Caco-2 (cell line): ENCODE results near the gene ARV1. TPM values are rescaled to one million over a fixed set of nuclear protein-coding genes. Genes with fewer than 3 reads are reported as not detected.

Source experiments
- BruUV-seq: library from RNA; stranded (reverse); fragments of 400-500 nt; replicated peaks from 2 replicates; lab custom pipeline; 2021; lab: Mats Ljungman, UMichigan
- CTCF ChIA-PET: fragments of 300-600 bp; sonication (Branson Sonifier 250); formaldehyde crosslinking; loops from one replicate; lab custom pipeline; 2022; ENCODE audit warnings: antibody characterized with exemption; lab: Charles Lee
- POLR2A ChIA-PET: fragments of 300-600 bp; sonication (Branson Sonifier 250); formaldehyde crosslinking; loops from one replicate; lab custom pipeline; 2022; ENCODE audit warnings: antibody characterized with exemption; lab: Charles Lee
- DNase-seq, 2 experiments: peaks; one replicate each; pipeline versions ENCODE4 v3.0.0 to v3.0.0-alpha.2; 2020 to 2022
- H3K27me3 ChIP-seq: replicated peaks from 2 replicates; pipeline ENCODE4 v1.6.0; 2011; ENCODE audit warnings: low read length; ENCODE audit not compliant: control insufficient read depth, insufficient read depth
- H3K36me3 ChIP-seq: 2 replicates; pipeline ENCODE4 v1.5.1; 2011; ENCODE audit warnings: low read length; ENCODE audit not compliant: control insufficient read depth, insufficient read depth
- H3K4me1 ChIP-seq: fragments of 250-450 bp; sonication (Bioruptor Pico); 2 replicates; pipeline ENCODE4 v1.5.1; 2020; ENCODE audit warnings: mild to moderate bottlenecking
- H3K4me3 ChIP-seq: 2 replicates; pipeline ENCODE4 v1.5.1; 2011; ENCODE audit warnings: low read depth, mild to moderate bottlenecking, control low read depth, low read length
- H3K9me3 ChIP-seq: fragments of 250-450 bp; sonication (Bioruptor Pico); 2 replicates; pipeline ENCODE4 v1.5.1; 2020; ENCODE audit warnings: mild to moderate bottlenecking, moderate library complexity
- H3K27ac Mint-ChIP-seq: one replicate; pipeline ENCODE4 v1.8.0; 2022; ENCODE audit warnings: mixed read lengths; ENCODE audit not compliant: unreplicated experiment
- H3K27me3 Mint-ChIP-seq: one replicate; pipeline ENCODE4 v1.8.0; 2022; ENCODE audit warnings: mixed read lengths; ENCODE audit not compliant: insufficient read depth, unreplicated experiment
- H3K36me3 Mint-ChIP-seq: one replicate; pipeline ENCODE4 v1.8.0; 2022; ENCODE audit warnings: mild to moderate bottlenecking, mixed read lengths; ENCODE audit not compliant: insufficient read depth, unreplicated experiment
- H3K4me1 Mint-ChIP-seq: one replicate; pipeline ENCODE4 v1.8.0; 2022; ENCODE audit warnings: low read depth, mixed read lengths; ENCODE audit not compliant: unreplicated experiment
- H3K4me3 Mint-ChIP-seq: one replicate; pipeline ENCODE4 v1.8.0; 2022; ENCODE audit warnings: mild to moderate bottlenecking, moderate library complexity, mixed read lengths; ENCODE audit not compliant: unreplicated experiment
- H3K9me3 Mint-ChIP-seq: one replicate; pipeline ENCODE4 v1.8.0; 2022; ENCODE audit warnings: mixed read lengths; ENCODE audit not compliant: unreplicated experiment
- intact Hi-C: fragments of 100-400 bp; cut with micrococcal nuclease; formaldehyde crosslinking; loops from one replicate; pipeline ENCODE4 v1.10.0; 2022; ENCODE audit not compliant: unreplicated experiment
- total RNA-seq: library from RNA; stranded (reverse); gene quantifications from 2 replicates; pipeline ENCODE4 v1.2.3, GENCODE V29; 2022
- TF ChIP-seq, protein P1 (sequence below), 2 experiments: fragments of 200-600 bp in 1 of 2; IDR thresholded peaks; 1 replicate in 1 of 2; 2 replicates in 1 of 2; pipeline versions ENCODE4 v1.5.1 to v1.8.0; 2011 to 2022; ENCODE audit warnings: antibody characterized with exemption in 1 of 2, control low read depth in 1 of 2, inconsistent platforms in 1 of 2, low read depth in 1 of 2, low read length in 1 of 2, mild to moderate bottlenecking in 1 of 2, moderate library complexity in 1 of 2; ENCODE audit not compliant: insufficient read depth in 1 of 2, severe bottlenecking in 1 of 2, unreplicated experiment in 1 of 2

Gene ARV1
- total RNA-seq, 1 experiment from 2014 or later, result 9.8 TPM

DNA sequence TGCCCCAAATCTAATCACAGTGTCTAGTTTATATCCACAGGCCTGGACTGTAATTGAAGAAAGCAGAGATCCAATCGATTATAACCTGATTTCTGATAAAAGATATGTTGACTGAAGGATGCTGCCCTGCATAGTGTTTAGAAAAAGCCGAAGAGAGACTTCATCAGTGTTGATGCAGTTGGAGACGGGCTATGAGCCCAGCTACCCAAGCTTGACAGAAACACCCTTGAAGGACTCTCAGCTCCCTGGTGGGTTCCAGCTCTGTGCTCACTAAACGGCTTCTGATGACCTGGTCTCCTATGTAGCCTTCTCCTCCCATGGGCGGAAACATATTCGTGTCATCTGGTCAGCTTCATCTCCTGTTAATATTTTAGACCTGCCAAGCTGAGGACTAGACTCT, 50.9 kb downstream of the ARV1 start:
- TF ChIP-seq, protein P1, sequence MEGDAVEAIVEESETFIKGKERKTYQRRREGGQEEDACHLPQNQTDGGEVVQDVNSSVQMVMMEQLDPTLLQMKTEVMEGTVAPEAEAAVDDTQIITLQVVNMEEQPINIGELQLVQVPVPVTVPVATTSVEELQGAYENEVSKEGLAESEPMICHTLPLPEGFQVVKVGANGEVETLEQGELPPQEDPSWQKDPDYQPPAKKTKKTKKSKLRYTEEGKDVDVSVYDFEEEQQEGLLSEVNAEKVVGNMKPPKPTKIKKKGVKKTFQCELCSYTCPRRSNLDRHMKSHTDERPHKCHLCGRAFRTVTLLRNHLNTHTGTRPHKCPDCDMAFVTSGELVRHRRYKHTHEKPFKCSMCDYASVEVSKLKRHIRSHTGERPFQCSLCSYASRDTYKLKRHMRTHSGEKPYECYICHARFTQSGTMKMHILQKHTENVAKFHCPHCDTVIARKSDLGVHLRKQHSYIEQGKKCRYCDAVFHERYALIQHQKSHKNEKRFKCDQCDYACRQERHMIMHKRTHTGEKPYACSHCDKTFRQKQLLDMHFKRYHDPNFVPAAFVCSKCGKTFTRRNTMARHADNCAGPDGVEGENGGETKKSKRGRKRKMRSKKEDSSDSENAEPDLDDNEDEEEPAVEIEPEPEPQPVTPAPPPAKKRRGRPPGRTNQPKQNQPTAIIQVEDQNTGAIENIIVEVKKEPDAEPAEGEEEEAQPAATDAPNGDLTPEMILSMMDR (IDR thresholded peaks at IDR 0.05; ENCODE audit: insufficient read depth in 1 of 2, low read depth in 1 of 2, low read length in 1 of 2, severe bottlenecking in 1 of 2, unreplicated experiment in 1 of 2), result no peak
- DNase-seq, result no peak
- intact Hi-C loops, result no loop called here
- peaks cover 13% of the 10 kb centered on the region; the same call in 1 of the 2 replicates for H3K4me1 ChIP-seq
- Mint-ChIP-seq H3K36me3 (peaks cover 19% of the 10 kb centered on the region), H3K9me3 (no peaks in the 10 kb centered on the region), H3K27me3 (no peaks in the 10 kb centered on the region), H3K27ac (no peak overlapping the region), H3K4me3 (no peak overlapping the region), H3K4me1 (peaks cover 6% of the 10 kb centered on the region)
- H3K9me3 ChIP-seq, result no peaks in the 10 kb centered on the region
- CTCF ChIA-PET, result no interaction called here
- H3K27me3 ChIP-seq, result no peaks in the 10 kb centered on the region
- POLR2A ChIA-PET, result no interaction called here
- H3K4me3 ChIP-seq, result no peak overlapping the region
- no peaks in the 10 kb centered on the region; the same call in 1 of the 2 replicates for H3K36me3 ChIP-seq
- BruUV-seq, result no TSS peak

DNA sequence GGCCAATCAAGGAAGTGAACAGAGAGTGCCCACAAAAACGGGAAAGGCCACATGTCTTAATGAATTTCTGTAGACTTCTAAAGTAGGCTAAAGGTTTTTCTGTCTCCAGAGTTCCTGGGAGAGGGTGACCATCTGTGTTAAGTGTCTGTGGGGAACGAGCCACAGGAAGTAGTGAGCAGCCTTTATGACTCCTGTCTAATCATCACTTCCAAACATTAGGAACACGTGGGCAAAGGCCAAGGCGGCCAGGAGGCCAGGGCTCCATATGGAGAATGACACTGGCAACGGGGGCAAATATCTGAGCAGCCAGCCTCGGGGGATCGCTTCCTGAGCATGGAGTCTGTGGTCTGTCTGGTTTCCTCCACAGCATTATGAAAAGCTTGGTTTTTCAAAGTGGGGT, 54.1 kb downstream of the ARV1 start:
- intact Hi-C loops, result no loop called here
- BruUV-seq, result no TSS peak
- peaks cover 15% of the 10 kb centered on the region for H3K36me3 Mint-ChIP-seq
- ChIA-PET CTCF (no interaction called here), POLR2A (no interaction called here)
- no peak for DNase-seq
- H3K27ac Mint-ChIP-seq, result no peak overlapping the region
- H3K9me3 Mint-ChIP-seq, result no peaks in the 10 kb centered on the region
- no peak overlapping the region for H3K4me3 ChIP-seq
- H3K4me1 Mint-ChIP-seq, result peaks cover 26% of the 10 kb centered on the region
- H3K36me3 ChIP-seq, result no peaks in the 10 kb centered on the region; the same call in 1 of the 2 replicates
- H3K27me3 Mint-ChIP-seq, result no peaks in the 10 kb centered on the region
- no peaks in the 10 kb centered on the region for H3K9me3 ChIP-seq
- TF ChIP-seq, protein P1 (IDR thresholded peaks at IDR 0.05; ENCODE audit: insufficient read depth in 1 of 2, low read depth in 1 of 2, low read length in 1 of 2, severe bottlenecking in 1 of 2, unreplicated experiment in 1 of 2), result no peak
- peaks cover 33% of the 10 kb centered on the region for H3K4me1 ChIP-seq
- H3K27me3 ChIP-seq, result no peaks in the 10 kb centered on the region
- H3K4me3 Mint-ChIP-seq, result no peak overlapping the region

DNA sequence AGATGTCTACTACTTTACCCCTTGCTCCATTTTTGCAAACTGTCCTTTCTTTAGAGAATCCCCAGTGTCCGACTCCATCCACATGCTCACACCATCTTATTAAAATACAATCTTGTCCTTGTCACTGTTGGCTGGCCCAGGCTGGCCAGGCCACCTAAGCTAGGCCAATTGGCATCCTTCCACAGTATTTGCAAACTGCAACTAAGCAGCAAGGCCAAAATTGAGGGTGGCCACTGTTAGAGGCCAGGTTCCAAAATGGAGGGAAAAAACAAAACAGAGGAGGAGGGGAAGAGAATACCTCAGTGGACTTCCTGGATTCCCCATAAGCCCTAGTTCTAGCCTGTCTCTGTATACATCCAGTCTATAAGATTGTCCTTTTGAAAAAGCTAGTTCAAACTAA, 56.9 kb downstream of the ARV1 start:
- no peaks in the 10 kb centered on the region for H3K27me3 Mint-ChIP-seq
- no peak for DNase-seq
- no TSS peak for BruUV-seq
- CTCF ChIA-PET, result no interaction called here
- no peak overlapping the region for H3K4me3 ChIP-seq
- POLR2A ChIA-PET, result no interaction called here
- H3K36me3 ChIP-seq, result no peaks in the 10 kb centered on the region; the same call in 1 of the 2 replicates
- intact Hi-C loops, result no loop called here
- peaks cover 34% of the 10 kb centered on the region for H3K4me1 ChIP-seq
- H3K27me3 ChIP-seq, result no peaks in the 10 kb centered on the region
- H3K27ac Mint-ChIP-seq, result peak overlapping the region; percentile 25
- peaks cover 28% of the 10 kb centered on the region for H3K4me1 Mint-ChIP-seq
- H3K9me3 ChIP-seq, result no peaks in the 10 kb centered on the region
- H3K9me3 Mint-ChIP-seq, result no peaks in the 10 kb centered on the region
- TF ChIP-seq, protein P1 (IDR thresholded peaks at IDR 0.05; ENCODE audit: insufficient read depth in 1 of 2, low read depth in 1 of 2, low read length in 1 of 2, severe bottlenecking in 1 of 2, unreplicated experiment in 1 of 2), result no peak
- H3K4me3 Mint-ChIP-seq, result no peak overlapping the region
- H3K36me3 Mint-ChIP-seq, result peaks cover 18% of the 10 kb centered on the region
